ENCODE measurements around the gene TTC33.

The TTC33 gene

DNA sequence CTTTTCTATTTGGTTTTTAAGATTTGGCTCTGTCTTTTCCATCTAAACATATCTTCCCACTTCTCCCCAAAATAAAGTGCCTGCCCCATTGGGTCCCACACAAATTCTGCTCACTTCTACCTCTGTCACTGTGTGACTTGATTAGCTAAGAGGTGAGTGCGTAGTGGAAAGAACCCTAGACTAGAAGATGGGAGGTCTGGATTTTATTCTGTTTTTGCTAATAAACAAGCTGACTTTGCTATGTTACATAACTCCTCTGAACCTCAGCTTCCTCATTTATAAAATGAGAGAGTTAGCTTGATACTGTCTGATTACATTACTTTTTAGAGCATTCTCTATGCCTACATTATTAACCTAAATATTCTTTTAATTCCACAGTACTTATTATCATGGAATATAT lies 127.4 kb downstream of the TTC33 start:
- DNase-seq (ENCODE audit: low spot score) = no peak
- POLR2A ChIA-PET (ENCODE audit: low non-redundant PET) = no interaction called here
- TF ChIP-seq, protein P1, sequence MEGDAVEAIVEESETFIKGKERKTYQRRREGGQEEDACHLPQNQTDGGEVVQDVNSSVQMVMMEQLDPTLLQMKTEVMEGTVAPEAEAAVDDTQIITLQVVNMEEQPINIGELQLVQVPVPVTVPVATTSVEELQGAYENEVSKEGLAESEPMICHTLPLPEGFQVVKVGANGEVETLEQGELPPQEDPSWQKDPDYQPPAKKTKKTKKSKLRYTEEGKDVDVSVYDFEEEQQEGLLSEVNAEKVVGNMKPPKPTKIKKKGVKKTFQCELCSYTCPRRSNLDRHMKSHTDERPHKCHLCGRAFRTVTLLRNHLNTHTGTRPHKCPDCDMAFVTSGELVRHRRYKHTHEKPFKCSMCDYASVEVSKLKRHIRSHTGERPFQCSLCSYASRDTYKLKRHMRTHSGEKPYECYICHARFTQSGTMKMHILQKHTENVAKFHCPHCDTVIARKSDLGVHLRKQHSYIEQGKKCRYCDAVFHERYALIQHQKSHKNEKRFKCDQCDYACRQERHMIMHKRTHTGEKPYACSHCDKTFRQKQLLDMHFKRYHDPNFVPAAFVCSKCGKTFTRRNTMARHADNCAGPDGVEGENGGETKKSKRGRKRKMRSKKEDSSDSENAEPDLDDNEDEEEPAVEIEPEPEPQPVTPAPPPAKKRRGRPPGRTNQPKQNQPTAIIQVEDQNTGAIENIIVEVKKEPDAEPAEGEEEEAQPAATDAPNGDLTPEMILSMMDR (conservative IDR thresholded peaks at IDR 0.05; ENCODE audit: low read depth) = no peak
- no peak overlapping the region for H3K27ac ChIP-seq
- CTCF ChIA-PET = no interaction called here

DNA sequence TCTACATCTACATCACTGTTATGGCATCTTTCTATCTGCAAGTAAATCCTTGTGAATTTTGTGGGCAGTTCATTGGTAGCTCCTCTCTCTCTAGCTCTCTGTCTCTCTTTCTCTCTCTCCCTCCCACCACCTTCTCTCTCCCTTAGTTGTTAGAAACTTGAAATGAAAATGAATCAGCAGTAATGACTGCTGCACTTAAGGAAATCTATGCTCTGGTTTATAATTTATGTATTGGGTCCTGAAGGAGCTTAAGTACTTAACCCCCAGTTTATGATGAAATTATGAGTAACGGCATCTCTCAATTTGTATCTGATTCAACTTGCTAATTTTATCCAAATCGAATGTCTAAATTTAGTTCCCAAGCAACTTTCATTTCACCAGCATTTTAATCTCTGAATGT lies 128.1 kb downstream of the TTC33 start:
- TF ChIP-seq, protein P1 (conservative IDR thresholded peaks at IDR 0.05; ENCODE audit: low read depth) = no peak
- H3K27ac ChIP-seq = no peak overlapping the region
- CTCF ChIA-PET = interaction anchor here (0.6 to 0.9 kb wide), 2 partner anchors 8 to 1556 kb away, joined by 3 to 6 read pairs; no protein-coding TSS in a partner anchor
- no peak for DNase-seq (ENCODE audit: low spot score)
- POLR2A ChIA-PET (ENCODE audit: low non-redundant PET) = no interaction called here

DNA sequence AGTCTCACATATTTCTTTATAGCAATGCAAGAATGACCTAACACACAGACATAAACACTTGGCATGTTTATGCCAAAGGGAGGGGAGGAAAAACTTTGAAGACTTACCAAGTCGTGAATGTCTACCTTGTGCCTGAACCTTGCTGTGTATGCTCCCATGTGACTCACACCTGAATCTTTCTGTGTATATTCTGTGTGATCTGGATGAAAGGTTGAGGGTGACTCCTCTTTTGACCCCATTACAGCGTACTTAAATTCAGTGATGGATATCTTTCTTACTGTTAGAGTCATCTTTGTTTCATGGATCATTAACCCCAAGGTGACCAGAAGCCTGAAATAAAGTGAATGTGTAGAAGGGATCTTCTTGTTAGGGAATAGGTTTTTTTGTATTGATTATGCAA lies 129.0 kb downstream of the TTC33 start:
- CTCF ChIA-PET = no interaction called here
- DNase-seq (ENCODE audit: low spot score) = no peak
- TF ChIP-seq, protein P1 (conservative IDR thresholded peaks at IDR 0.05; ENCODE audit: low read depth) = no peak
- POLR2A ChIA-PET (ENCODE audit: low non-redundant PET) = no interaction called here
- no peak overlapping the region for H3K27ac ChIP-seq

DNA sequence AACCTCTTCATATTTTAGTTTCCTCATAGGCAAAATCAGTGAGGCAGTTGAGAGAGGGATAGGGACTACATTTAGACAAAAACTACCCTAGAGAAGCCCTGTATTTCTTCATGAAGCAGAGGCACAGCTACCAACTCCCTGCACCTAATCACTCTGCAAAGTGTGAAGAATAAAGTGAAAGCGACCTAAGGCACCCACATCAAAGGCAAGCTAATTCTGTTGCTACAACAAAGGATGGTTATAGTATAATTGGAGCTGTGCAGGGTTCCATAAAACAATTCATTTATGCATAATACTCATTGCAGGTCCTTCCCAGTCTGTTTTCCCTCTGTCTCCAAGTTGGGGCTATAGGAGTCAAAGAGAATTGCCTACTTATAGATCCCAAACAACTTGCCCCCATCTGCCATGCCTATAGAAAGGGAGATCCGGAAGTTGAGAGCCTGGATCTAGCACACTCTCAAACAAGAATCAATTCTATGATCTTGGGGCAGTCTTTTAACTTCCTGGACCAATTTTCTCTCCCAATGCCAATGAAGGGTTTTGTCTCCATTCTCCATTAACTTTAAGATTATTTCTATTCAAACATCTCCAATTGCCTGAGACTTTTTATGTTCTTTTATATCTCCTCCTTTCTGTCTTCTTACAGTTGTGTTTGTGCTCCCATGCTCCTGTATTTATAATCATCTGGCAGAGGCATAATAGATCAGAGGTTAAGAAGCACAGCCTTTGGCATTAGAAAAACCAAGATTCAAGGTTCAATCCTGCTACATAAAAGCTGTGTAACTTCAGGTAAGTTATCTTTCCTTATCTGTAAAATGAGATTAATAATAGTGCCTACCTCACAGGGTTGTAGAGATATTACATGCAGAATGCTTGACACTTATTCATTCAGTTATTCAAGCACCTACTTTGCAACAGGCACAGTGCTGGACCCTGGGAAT lies 132.0 kb downstream of the TTC33 start:
- no peak for DNase-seq (ENCODE audit: low spot score)
- TF ChIP-seq, protein P1 (conservative IDR thresholded peaks at IDR 0.05; ENCODE audit: low read depth) = no peak
- no peak overlapping the region for H3K27ac ChIP-seq
- POLR2A ChIA-PET (ENCODE audit: low non-redundant PET) = no interaction called here
- CTCF ChIA-PET = no interaction called here

DNA sequence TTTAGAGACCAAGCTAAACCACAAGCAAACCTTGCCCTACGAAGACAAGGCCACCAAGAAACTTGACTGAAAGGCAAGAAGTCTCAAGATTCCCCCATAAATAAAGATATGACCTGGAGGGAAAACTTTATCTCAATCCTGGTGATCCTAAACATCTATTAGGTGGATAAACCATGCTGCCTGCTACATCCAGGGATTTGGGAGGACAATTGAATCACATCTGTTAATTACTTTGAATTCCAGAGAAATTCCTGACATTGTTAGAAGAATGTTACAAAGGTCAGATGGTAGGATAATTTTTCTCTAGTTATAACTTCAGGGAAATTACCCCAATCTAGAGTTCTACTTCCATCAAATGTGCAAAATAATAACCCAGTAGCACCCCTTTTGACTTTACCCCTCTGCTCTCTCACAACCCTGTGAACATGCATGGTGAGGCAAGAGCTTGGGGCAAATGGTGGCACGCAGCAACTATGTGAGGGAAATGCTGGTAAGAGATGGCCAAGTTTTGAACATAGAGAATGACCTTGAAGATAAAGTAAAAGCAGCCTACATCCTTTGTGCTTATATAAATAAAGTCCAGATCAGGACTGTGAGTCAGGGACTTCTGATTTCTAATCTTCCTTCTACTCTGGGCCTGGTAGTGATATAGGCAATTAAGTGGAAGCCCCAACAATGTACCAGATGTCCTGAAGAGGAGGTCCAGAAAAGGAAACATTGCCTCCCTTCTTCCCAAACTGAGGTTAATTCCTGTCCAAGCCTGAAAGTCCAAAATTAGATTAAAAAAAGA lies 133.1 kb downstream of the TTC33 start:
- H3K27ac ChIP-seq = no peak overlapping the region
- ChIA-PET POLR2A (ENCODE audit: low non-redundant PET) (no interaction called here), CTCF (interaction anchor here (0.5 kb wide), 1 partner anchor 31 kb away, joined by 3 read pairs; no protein-coding TSS in a partner anchor)
- TF ChIP-seq, protein P1 (conservative IDR thresholded peaks at IDR 0.05; ENCODE audit: low read depth) = no peak
- DNase-seq (ENCODE audit: low spot score) = no peak

DNA sequence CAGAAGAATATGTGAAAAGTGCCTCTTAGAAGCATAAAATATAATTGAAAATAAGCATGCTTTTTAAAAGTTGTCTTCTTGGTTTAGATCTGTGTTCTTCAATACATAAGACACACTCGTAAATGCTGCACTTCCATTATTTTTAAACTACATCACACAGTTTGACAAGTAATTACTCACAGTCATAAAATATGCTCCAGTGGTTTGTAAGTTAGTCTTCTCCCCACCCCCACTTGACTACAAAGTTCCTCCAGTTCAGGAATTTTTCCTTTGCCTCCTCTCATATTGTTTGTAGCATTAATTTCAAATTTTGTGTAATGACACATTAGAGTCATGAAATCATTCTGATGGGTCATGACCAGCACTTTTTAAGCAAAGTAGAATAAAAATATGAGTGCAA lies 136.3 kb downstream of the TTC33 start:
- POLR2A ChIA-PET (ENCODE audit: low non-redundant PET) = no interaction called here
- no peak for DNase-seq (ENCODE audit: low spot score)
- CTCF ChIA-PET = no interaction called here
- no peak overlapping the region for H3K27ac ChIP-seq
- TF ChIP-seq, protein P1 (conservative IDR thresholded peaks at IDR 0.05; ENCODE audit: low read depth) = no peak

Data from RWPE1 (cell line).